ENCODE data around the gene VSIG10L.

The VSIG10L gene

DNA sequence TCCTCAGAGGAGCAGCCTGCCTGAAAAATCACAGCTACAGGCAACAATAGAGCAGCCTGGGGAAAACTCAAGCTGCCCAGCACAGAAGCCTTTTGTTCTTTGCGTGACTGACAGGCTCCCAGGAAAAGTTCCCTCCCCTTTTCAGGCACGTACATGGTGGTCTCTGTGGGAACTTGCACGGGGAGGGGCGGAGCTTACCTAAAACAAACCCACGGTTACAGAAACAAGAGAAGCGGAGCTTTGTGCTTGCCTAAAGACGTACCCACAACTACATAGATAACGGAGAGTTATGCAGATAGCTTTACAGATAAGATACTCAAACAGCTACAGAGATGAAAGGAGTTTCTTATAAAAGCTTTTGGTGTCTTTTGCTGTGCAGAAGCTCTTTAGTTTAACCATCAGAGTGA, 12.8 kb upstream of the VSIG10L start:
- DNase-seq (ENCODE audit: low read depth) = peak; percentile 57
- TF ChIP-seq, protein P1, sequence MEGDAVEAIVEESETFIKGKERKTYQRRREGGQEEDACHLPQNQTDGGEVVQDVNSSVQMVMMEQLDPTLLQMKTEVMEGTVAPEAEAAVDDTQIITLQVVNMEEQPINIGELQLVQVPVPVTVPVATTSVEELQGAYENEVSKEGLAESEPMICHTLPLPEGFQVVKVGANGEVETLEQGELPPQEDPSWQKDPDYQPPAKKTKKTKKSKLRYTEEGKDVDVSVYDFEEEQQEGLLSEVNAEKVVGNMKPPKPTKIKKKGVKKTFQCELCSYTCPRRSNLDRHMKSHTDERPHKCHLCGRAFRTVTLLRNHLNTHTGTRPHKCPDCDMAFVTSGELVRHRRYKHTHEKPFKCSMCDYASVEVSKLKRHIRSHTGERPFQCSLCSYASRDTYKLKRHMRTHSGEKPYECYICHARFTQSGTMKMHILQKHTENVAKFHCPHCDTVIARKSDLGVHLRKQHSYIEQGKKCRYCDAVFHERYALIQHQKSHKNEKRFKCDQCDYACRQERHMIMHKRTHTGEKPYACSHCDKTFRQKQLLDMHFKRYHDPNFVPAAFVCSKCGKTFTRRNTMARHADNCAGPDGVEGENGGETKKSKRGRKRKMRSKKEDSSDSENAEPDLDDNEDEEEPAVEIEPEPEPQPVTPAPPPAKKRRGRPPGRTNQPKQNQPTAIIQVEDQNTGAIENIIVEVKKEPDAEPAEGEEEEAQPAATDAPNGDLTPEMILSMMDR (conservative IDR thresholded peaks at IDR 0.05; ENCODE audit: low read depth, low read length) = no peak

DNA sequence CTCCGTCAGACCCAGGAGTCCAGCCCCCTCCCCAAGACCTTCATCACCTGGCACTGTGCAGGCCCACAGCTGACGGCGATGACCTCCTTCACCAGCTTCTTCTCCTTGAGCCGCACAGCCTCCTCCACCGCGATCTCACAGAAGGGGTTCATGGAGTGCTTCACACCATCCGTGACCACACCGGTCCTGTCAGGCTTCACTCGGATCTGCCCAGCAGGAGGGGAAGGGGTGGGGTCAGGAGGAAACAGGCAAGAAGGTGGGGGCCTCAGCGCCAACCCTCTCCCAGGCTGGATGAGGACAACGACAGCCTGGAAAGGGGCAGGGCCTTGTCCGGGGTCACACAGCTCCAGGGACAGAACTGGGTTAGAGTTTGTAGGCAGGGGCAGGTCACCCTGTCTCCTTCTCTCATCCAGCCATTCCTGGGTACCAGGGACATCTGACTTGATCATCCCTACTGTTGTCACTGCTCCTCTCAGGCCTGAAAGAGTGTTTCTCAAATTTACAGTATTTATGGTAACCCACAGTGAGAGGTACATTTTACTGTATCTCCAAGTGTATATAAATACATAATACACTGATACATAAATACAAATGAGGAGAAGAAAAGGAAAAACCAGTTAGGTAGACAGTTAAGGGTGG, 12.3 kb upstream of the VSIG10L start:
- H3K4me3 ChIP-seq (ENCODE audit: low read depth, low read length) = no peak overlapping the region
- peak; percentile 35 for DNase-seq (ENCODE audit: low read depth)
- TF ChIP-seq, protein P1 (conservative IDR thresholded peaks at IDR 0.05; ENCODE audit: low read depth, low read length) = no peak

More for the DNA sequence above, 12.8 kb upstream of the VSIG10L start:
- H3K4me3 ChIP-seq (ENCODE audit: low read depth, low read length) = no peak overlapping the region

DNA sequence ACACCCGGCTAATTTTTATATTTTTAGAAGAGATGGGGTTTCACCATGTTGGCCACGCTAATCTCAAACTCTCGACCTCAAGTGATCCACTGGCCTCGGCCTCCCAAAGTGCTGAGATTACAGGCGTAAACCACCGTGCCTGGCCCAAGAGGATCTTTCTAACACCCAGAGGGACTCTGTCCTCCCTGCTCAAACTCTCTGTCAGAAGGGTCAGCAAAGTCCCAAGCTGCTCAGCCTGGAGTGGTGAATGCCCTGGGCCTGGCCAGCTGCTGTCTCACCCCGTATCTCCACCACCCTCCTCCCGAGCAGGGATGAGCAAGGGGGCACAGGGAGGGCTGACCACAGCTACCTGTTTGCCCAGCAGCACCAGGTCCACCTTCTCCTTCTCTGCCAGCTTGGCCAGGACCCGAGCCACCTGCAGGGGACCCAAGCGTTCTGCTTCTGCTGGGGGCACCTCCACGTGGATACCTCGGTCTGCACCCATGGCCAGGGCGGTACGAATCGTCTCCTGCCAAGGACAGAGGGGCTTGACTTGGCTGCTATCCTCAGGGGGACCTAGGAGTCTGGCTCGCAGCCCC, 10.9 kb upstream of the VSIG10L start:
- TF ChIP-seq, protein P1 (conservative IDR thresholded peaks at IDR 0.05; ENCODE audit: low read depth, low read length) = no peak
- DNase-seq (ENCODE audit: low read depth) = no peak

DNA sequence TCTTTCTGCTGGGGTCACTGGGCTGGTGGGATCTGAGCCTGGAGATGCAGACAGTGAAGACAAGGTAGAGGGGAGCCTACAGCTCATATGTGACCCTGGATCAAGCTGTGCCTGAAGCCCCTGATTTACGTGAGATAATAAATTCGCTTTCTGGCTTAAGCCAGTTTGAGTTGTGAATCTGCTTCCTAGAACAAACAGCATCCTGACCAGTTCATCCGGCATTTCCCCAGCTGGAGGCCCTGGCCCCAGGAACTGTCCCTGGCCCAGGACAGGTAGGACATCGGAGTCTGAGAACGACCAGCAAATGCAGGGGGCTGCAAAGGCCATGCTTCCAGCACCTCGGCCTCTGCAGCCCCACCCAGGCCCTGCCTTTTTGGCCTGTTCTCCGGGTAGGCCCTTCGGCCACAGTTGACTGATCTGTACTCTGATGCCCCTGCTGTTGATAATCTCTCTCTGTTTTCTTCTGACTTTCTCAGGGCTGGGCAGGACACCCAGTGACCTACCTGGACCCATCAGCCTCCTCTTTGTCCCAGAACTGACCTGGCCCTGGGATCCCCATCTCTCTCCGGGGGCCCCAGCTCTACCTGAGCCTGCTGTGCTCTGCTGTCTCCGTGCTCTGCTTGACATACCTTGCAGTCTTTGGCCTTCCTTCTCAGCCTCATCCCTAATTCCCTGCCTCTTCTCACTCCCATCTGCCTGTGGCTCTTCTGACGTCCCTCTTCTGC, 9.5 kb upstream of the VSIG10L start:
- no peak for DNase-seq (ENCODE audit: low read depth)
- TF ChIP-seq, protein P1 (conservative IDR thresholded peaks at IDR 0.05; ENCODE audit: low read depth, low read length) = no peak
- H3K4me3 ChIP-seq (ENCODE audit: low read depth, low read length) = no peak overlapping the region

More for the DNA sequence above, 10.9 kb upstream of the VSIG10L start:
- H3K4me3 ChIP-seq (ENCODE audit: low read depth, low read length) = no peak overlapping the region

DNA sequence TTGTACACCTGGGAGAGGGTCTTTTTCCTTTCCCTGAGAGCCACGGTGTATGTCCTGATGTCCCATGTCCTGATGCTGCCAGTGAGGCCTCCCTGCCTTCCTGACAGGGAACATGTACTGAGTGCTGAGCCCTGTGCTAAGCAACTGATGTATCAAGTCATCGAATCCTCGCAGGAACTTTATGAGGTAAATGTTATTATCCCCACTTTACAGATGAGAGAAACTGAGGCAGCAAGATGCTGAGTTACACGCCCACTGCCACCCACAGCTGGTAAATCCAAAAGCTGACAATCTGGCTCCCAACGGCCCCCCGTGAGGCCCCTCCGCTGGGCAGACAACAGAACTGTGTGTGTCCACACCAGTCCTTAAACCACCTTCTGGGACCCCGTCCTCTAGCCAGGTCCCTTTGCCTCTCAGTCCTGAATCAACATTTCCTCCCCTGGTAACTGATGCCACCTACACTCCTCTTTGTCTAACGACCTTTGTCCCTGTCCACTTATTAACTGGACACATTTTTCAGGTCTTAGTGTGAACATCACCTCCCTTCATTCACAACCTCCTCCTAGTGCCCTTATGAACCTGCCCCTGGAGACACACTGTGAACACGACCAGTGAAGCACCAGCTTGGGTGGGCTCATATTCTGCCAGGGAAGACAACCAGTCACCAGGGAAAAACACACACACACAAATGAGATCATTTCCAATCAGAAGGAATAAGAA, 5.4 kb upstream of the VSIG10L start:
- TF ChIP-seq, protein P1 (conservative IDR thresholded peaks at IDR 0.05; ENCODE audit: low read depth, low read length) = no peak
- DNase-seq (ENCODE audit: low read depth) = no peak
- H3K4me3 ChIP-seq (ENCODE audit: low read depth, low read length) = no peak overlapping the region

DNA sequence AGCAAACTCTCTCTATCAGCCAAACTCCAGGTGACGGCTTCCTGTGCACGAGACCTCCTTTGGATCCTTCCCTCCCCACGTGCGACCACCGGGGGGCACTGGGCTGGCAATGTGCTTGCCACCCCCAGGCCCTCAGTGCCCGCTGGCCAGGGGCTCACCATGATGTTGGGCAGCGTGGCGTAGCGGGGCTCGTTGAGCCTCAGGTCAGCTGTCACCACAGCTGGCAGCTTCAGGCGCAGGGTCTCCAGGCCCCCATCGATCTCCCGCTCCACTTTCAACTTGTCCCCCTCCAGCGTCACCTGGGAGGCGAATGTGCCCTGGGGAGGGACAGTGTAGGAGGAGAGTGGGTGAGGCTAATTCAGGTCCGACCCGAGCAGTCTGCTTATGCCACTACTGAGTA, 4.8 kb upstream of the VSIG10L start:
- no peak overlapping the region for H3K4me3 ChIP-seq (ENCODE audit: low read depth, low read length)
- DNase-seq (ENCODE audit: low read depth) = no peak
- TF ChIP-seq, protein P1 (conservative IDR thresholded peaks at IDR 0.05; ENCODE audit: low read depth, low read length) = no peak
